Measurements from ENCODE around the gene MUL1. TPM values are rescaled to one million over a fixed set of nuclear protein-coding genes. Genes with fewer than 3 reads are reported as not detected.

Gene MUL1
- total RNA-seq, 2 experiments from 2014 or later = 11.9 to 12.0 TPM

DNA sequence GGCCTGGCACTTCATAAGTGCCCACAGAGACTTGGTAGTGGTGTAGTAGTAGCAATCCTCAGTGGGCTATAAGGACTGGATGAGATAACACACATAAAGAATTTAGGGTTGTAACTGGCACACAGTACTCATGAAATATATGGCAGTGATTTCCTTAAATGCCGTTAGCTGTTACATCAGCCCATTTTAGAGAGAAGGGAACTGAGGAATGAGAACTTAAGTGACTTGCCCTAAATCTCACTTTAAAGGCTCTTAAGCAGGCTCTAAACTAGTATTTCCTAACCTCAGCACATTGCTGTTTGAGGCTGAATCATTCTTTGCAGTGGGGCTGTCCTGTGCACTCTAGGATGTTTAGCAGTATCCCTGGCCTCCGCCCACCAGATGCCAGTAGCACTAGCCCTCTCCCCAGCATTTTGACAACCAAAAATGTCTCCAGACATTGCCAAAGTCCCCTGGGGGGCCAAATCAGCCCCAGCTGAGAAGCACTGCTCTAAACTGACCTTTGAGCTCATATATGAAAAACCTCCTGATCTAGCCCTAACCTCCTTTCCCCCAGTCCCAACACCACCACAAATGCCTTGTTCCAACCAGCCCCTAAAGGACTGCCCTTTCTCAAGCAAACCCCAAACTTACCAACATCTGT is 33.5 kb downstream of the MUL1 start:
- no peaks in the 10 kb centered on the region for H3K9me3 Mint-ChIP-seq
- no peak overlapping the region for H3K4me3 Mint-ChIP-seq
- CTCF ChIA-PET = no interaction called here
- intact Hi-C loops (cut with micrococcal nuclease) = no loop called here
- no peaks in the 10 kb centered on the region for H3K36me3 Mint-ChIP-seq (ENCODE audit: low read depth)
- TF ChIP-seq, protein P1, sequence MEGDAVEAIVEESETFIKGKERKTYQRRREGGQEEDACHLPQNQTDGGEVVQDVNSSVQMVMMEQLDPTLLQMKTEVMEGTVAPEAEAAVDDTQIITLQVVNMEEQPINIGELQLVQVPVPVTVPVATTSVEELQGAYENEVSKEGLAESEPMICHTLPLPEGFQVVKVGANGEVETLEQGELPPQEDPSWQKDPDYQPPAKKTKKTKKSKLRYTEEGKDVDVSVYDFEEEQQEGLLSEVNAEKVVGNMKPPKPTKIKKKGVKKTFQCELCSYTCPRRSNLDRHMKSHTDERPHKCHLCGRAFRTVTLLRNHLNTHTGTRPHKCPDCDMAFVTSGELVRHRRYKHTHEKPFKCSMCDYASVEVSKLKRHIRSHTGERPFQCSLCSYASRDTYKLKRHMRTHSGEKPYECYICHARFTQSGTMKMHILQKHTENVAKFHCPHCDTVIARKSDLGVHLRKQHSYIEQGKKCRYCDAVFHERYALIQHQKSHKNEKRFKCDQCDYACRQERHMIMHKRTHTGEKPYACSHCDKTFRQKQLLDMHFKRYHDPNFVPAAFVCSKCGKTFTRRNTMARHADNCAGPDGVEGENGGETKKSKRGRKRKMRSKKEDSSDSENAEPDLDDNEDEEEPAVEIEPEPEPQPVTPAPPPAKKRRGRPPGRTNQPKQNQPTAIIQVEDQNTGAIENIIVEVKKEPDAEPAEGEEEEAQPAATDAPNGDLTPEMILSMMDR (IDR thresholded peaks at IDR 0.05) = no peak
- POLR2A ChIA-PET = no interaction called here
- no peak overlapping the region for H3K27ac Mint-ChIP-seq
- H3K27me3 Mint-ChIP-seq = peaks cover 57% of the 10 kb centered on the region
- H3K4me1 Mint-ChIP-seq (ENCODE audit: low read depth) = peaks cover 2% of the 10 kb centered on the region
- no peak for ATAC-seq
- DNase-seq = no peak

DNA sequence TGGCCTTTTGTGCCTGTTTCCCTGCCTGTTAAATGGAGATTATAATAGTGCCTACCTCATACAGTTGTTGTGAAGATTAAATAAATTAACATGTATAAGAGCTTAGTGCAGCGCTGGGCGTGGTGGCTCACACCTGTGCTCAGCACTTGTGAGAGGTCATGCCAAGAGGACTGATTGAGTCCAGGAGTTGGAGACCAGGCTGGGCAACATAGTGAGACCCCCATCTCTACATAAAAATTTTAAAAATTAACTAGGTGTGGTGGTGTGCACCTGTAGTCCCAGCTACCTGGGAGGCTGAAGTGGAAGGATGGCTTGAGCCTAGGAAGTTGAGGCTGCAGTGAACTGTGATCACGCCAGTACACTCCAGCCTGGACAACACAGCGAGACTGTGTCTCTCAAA is 34.1 kb downstream of the MUL1 start:
- Mint-ChIP-seq H3K4me1 (ENCODE audit: low read depth) (peaks cover 2% of the 10 kb centered on the region), H3K4me3 (no peak overlapping the region), H3K27me3 (peaks cover 56% of the 10 kb centered on the region), H3K36me3 (ENCODE audit: low read depth) (no peaks in the 10 kb centered on the region), H3K27ac (no peak overlapping the region), H3K9me3 (no peaks in the 10 kb centered on the region)
- intact Hi-C loops (cut with micrococcal nuclease) = no loop called here
- ChIA-PET POLR2A (no interaction called here), CTCF (no interaction called here)
- TF ChIP-seq, protein P1 (IDR thresholded peaks at IDR 0.05) = no peak
- DNase-seq (no peak), ATAC-seq (no peak)

DNA sequence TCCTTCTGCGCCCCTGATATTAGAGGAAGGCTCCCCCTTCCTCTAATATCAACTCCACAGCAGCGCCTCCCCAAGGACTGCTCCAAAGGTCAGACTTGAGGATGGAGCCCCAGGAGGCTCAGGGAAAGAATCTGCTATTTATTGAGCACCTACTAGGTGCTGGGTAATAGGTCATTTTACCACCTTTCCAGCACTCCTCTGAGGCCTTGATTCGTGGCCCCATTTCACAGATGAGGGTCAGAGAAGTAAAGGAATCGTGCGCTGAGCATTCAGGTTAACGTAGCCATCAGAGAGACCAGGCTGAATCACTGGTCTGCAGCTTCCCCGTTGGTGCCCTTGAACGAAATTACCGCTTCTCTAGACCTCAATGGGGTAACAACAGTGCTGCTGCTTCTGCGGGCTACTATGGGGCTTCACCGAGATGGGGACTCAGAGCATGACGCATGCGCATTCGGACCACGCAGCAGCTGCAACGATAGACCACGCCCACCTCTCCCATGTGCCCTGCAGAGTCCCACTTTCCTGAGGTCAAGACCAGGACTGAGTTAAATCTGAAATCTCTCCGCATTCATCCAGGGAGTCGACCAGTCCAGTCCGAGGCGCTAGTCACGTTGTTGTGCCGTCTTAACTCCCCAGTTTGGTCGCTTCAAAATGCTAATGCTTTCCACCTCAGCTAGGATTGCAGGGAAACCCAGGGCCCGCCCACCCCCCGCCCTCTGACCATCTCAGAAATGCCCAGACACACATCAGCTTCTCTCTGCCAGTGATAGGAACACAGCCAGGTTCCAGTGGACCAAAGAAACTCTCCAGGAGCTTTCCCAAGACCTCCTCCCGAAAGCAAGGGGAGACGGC is 34.9 kb downstream of the MUL1 start:
- Mint-ChIP-seq H3K27ac (no peak overlapping the region), H3K9me3 (no peaks in the 10 kb centered on the region), H3K4me3 (no peak overlapping the region), H3K36me3 (ENCODE audit: low read depth) (no peaks in the 10 kb centered on the region), H3K27me3 (peaks cover 51% of the 10 kb centered on the region), H3K4me1 (ENCODE audit: low read depth) (peaks cover 2% of the 10 kb centered on the region)
- POLR2A ChIA-PET = no interaction called here
- ATAC-seq = peak; percentile 58
- DNase-seq = peak; percentile 60
- TF ChIP-seq, protein P1 (IDR thresholded peaks at IDR 0.05) = no peak
- intact Hi-C loops (cut with micrococcal nuclease) = no loop called here
- CTCF ChIA-PET = no interaction called here

DNA sequence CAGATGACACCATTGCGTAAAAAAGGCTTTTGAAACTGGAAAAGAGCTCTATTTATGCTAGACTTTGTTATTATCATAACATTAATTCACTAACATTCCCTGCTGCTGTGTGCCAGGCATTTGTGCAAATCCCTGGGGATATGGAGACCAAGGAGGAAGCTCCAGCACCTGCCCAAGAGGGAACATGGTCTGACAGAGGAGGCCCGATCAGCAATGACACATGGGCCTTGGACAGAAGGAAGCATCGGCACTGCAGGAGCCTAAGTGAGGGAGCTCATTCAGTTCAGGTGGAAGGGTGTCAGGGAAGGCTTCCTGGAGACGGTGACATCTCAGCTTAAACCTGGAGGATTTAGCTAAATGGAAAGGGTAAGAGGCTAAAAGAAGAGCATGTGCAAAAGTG is 35.8 kb downstream of the MUL1 start:
- H3K27ac Mint-ChIP-seq = no peak overlapping the region
- H3K36me3 Mint-ChIP-seq (ENCODE audit: low read depth) = no peaks in the 10 kb centered on the region
- no peaks in the 10 kb centered on the region for H3K9me3 Mint-ChIP-seq
- H3K27me3 Mint-ChIP-seq = peaks cover 54% of the 10 kb centered on the region
- no peak overlapping the region for H3K4me3 Mint-ChIP-seq
- ATAC-seq = no peak
- DNase-seq = no peak
- POLR2A ChIA-PET = no interaction called here
- H3K4me1 Mint-ChIP-seq (ENCODE audit: low read depth) = peaks cover 2% of the 10 kb centered on the region
- CTCF ChIA-PET = interaction anchor here (1.0 kb wide), 1 partner anchor 23 kb away, joined by 3 read pairs; no protein-coding TSS in a partner anchor
- TF ChIP-seq, protein P1 (IDR thresholded peaks at IDR 0.05) = no peak
- intact Hi-C loops (cut with micrococcal nuclease) = no loop called here

DNA sequence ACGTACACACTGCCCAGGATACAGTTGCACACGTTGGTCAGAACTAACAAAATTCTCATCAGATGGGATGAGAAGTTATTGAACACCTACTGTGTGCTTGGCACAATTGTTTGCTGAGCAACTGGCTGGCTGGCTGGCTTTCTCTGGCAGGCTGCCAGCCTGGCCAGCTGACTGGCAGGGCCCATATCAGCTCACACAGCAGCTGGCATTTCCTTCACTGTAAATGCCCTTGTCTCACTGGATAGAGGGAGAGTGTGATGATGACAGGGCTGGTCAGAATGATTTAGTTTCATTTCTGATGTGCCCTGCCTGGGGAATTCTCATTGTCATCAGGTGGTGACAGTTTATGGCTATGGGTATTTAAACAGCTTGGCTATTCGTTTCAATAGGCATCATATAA is 37.8 kb downstream of the MUL1 start:
- DNase-seq = no peak
- TF ChIP-seq, protein P1 (IDR thresholded peaks at IDR 0.05) = no peak
- no peak overlapping the region for H3K27ac Mint-ChIP-seq
- H3K4me1 Mint-ChIP-seq (ENCODE audit: low read depth) = peaks cover 13% of the 10 kb centered on the region
- no peaks in the 10 kb centered on the region for H3K36me3 Mint-ChIP-seq (ENCODE audit: low read depth)
- peaks cover 47% of the 10 kb centered on the region for H3K27me3 Mint-ChIP-seq
- no peak for ATAC-seq
- H3K4me3 Mint-ChIP-seq = no peak overlapping the region
- intact Hi-C loops (cut with micrococcal nuclease) = no loop called here
- ChIA-PET CTCF (interaction anchor here (1.4 kb wide), 1 partner anchor 24 kb away, joined by 3 read pairs; no protein-coding TSS in a partner anchor), POLR2A (interaction anchor here (0.7 kb wide), 1 partner anchor 9 kb away, joined by 3 read pairs; no protein-coding TSS in a partner anchor)
- H3K9me3 Mint-ChIP-seq = no peaks in the 10 kb centered on the region
